Fibroblast of skin of abdomen (primary cell): ENCODE measurements around the gene FOXK1.

Experiments used
- DNase-seq: peaks from one replicate; pipeline ENCODE4 v3.0.0-alpha.2; 2013

FOXK1 gene

DNA sequence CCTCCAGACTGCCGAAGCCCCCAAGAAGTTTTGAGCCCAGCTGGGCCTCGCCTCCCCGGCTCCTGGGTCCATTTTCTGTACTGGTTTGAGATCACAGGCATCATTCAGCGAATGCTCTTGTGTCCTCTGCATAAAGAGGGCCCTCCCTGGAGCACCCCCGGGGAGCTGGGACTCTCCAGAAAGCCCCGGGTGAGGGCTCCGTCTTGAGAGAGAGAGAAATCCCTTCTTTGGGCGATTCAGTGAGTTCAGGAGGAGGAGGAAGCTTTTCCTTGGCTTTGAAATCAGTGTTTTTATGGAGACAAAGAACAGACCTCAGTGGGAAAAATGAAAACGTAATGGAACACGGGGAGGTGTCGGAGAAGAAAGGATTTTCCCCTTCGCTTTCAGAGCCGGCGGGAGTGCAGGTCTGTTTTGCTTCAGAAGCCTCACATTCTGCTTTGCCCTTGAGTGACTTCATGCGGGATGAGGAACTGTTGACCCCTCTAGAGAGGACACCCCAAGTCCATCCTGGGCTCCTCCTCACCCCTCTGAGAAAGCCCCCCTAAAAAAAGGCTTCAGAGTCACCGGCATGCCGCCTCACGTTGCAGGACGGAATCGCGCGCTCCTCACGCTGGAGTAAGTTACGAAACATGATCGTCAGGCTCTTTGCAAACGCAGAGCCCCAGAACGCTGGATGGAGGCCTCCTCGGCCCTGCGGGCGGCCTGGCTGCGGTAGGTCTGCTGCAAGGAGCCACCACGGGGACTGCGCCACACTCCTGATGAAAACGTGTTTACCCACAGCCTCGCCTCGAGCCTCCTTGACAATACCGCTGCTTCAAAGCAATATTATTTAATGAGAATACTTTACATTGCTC lies 84.8 kb downstream of the FOXK1 start:
- no peak for DNase-seq

- no peak for DNase-seq
Observed at GRCh38 chr7:4768597-4769569, 86.8 kb downstream of the FOXK1 start.

DNA sequence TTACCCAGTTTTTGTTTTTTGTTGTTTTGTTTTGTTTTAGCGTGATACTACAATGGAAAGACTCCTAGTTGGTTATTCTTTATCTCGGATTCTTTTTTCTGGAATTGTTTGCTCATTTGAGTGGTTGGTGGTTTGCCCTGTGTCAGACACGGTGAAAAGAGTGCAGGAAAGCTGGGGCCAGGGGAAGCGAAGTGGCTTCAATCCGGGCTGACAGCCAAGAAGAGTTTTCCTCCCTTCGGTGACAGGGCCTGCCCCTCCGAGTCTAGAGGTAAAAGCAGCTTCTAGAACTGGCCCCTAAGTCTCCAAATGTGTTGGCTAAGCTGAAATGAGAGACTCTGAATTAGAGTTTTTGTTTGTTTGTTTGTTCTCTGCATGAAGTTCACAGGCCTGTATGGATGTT lies 87.7 kb downstream of the FOXK1 start:
- no peak for DNase-seq

DNA sequence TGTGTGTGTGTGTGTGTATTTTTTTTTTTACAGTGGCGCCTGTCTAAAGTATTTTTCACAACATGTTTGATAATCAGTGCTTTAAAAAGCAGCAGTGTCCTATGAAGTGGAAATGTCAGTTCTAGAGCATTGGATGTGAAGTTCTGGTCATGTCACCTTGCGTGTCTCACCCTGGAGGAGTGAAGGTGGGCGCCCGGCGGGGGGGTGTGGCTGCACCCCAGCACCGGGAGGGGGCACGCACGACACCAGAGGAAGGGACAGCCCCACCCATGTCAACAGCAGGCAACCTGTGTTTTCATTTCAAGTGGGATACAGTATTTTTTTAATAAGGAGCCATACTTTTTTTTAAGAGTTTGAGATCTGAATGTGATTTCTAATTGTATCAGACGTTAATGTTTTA lies 88.8 kb downstream of the FOXK1 start:
- DNase-seq: no peak

GRCh38 chr7:4771737-4772136 lies 89.6 kb downstream of the FOXK1 start:
- DNase-seq: no peak

- DNase-seq: no peak
Observed at GRCh38 chr7:4772306-4772705, 90.2 kb downstream of the FOXK1 start.

GRCh38 chr7:4774007-4774406 lies 91.9 kb downstream of the FOXK1 start:
- DNase-seq: no peak

GRCh38 chr7:4774658-4775249 lies 92.7 kb downstream of the FOXK1 start:
- peak; percentile 65 for DNase-seq

DNA sequence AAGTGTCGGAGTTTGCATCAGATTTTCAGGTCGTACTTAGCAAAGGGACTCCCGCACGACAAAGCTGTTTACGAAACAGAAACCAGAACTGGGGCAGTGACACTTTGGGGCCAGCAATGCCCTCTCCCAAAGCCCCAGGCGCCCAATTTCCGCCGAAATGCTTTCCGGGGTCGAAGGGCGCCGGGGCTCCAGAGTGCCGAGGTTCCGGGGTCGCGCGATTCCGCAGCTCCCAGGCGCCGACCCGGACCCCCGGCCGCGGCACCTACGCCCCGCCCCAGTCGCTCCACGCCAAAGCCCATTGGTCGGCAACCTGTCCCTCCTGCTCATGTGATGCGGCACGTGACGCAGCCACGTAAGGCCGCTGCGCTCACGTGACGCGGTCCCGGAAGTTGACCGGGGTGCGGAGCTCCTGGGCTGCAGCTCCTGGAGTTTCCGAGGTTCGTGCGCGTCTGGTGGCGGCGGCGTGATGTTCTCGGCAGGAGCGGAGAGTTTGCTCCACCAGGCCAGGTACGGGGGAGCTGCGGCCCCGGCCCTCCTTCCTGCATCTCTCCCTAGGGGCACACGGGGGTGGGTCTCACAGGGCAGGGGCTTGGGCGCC lies 93.3 kb downstream of the FOXK1 start, which contains the start of gene AP5Z1:
TSS of gene AP5Z1 (plus strand) at position 374 of the 598 bp plus-strand sequence. CDS start at position 467, 93 bp downstream.
- DNase-seq: peak; percentile 95

GRCh38 chr7:4775848-4776623 lies 93.9 kb downstream of the FOXK1 start:
- peak; percentile 20 for DNase-seq

DNA sequence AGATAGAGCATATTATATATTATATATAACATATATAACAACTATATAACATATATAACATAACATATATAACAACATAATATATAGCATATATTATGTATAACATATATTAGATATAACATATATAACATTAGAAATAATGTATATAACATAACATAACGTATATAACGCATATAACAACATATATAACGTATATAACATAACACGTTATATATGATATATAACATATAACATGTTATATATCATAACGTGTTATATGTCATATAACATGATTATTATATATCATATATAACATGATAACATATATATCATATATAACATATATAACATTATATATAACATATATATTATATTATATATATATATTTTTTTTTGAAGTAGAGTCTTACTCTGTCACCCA lies 97.0 kb downstream of the FOXK1 start:
- DNase-seq: no peak

GRCh38 chr7:4781366-4782069 lies 99.4 kb downstream of the FOXK1 start:
- DNase-seq: no peak

DNA sequence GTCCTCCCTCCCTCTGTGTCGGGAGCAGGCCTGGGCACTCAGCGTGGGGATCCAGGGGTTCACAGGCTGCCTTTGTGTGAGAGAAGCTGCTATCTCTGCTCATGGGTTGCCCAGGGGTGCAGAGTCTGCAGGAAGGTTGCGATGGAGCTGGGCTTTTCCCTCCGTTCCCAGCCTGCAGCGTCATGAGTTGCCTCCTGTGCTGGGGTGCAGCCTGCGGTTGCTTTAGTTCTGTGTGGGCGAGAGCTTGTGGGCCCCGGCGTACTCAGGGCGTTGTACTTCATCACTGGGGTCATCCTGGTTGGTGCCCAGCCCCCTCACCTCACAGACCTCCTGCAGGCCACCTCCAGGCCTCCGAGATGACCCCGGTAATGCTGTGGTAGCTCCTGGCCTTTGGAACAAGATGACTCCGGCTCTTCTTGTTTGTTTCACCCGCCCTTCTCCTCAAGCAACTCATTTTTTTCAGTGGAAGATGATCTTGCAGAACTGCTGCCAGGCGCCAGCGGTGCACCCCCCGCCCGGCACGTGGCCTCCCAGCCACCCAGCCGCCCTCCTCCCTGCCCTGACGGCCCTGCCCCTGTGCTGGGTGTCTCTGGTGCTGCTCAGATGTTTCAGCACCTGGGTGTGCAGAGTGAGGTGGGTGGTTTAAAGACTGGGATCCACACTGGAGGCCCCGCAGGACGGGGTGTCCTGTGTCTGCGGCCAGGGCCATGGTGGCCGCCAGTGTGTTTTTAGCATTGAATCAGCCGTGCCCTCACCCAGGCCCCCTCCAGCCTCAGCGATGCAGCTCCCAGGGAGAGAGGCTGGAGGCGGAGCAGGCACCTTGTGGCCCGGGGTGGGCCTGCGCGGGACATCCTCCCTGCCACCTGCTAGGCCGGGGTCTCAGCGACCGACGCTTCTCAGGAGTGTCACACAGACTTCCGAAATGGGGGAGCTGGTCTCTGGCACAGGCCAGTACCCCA lies 100.5 kb downstream of the FOXK1 start:
- DNase-seq: no peak

GRCh38 chr7:4783292-4783652 lies 101.2 kb downstream of the FOXK1 start:
- DNase-seq: no peak

DNA sequence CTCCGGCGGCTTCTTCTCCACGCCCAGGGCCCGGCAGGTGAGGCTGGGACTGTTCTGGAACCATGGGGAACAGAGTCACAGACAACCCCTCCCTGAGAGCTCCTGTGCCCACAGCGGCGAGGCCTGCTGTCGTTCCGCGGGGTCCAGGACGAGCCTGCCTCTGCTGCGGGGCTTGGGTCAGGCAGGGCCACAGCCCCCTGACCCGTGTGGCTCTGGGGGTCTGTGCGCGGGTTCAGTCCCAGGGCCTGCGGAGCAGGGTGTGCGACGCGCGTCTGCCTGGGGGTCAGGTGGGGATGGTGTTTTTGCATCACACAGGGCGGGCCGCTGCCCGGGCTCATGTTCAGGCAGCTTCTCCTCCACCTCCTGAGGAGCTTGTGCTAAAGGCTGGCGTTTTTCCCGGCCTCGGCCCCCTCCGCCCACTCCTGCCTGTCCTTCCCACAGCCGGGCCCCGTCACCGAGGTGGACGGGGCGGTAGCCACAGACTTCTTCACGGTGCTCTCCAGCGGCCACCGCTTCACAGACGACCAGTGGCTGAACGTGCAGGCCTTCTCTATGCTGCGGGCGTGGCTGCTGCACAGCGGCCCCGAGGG lies 101.8 kb downstream of the FOXK1 start:
- DNase-seq: no peak

GRCh38 chr7:4784799-4785198 lies 102.7 kb downstream of the FOXK1 start:
- no peak for DNase-seq

GRCh38 chr7:4785371-4785770 lies 103.3 kb downstream of the FOXK1 start:
- DNase-seq: no peak

- no peak for DNase-seq
Observed at GRCh38 chr7:4786015-4786414, 103.9 kb downstream of the FOXK1 start.

GRCh38 chr7:4787541-4787940 lies 105.4 kb downstream of the FOXK1 start:
- DNase-seq: no peak
